ENCODE results near the gene MAPK7. TPM values are rescaled to one million over a fixed set of nuclear protein-coding genes. Genes with fewer than 3 reads are reported as not detected.

Gene MAPK7
- total RNA-seq, 2 experiments from 2014 or later: 31.5 to 33.5 TPM

DNA sequence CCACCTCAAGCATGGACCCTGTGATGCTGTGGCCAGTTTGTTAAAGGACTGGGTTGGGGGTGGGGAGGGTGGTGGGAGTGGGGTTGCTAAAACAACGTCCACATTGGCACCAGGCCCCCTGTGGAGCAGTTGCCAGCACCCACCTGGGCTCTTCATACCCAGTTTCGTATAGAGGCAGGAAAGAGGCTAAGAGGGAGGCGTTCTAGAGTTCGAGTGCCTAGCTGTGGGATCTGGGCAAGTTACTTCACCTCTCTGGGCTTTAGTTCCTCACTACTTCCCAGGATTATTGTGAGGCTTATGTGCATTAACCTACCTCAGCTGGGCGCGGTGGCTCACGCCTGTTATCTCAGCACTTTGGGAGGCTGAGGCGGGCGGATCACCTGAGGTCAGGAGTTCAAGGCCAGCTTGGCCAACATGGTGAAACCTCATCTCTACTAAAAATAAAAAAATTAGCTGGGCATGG is 7.3 kb downstream of the MAPK7 start:
- ChIA-PET CTCF (interaction anchor here (3.1 kb wide), 1 partner anchor 23 kb away, joined by 14 read pairs; the partner anchor contains the start of gene B9D1), POLR2A (no interaction called here)
- peaks cover 8% of the 10 kb centered on the region for H3K27me3 Mint-ChIP-seq (ENCODE audit: low read depth)
- no peak overlapping the region for H3K4me3 Mint-ChIP-seq
- ATAC-seq (no peak), DNase-seq (no peak)
- no peaks in the 10 kb centered on the region for H3K9me3 Mint-ChIP-seq (ENCODE audit: insufficient read depth)
- peaks cover 5% of the 10 kb centered on the region for H3K4me1 Mint-ChIP-seq (ENCODE audit: low read depth)
- peaks cover 26% of the 10 kb centered on the region for H3K36me3 Mint-ChIP-seq (ENCODE audit: low read depth)
- no peak overlapping the region for H3K27ac Mint-ChIP-seq

DNA sequence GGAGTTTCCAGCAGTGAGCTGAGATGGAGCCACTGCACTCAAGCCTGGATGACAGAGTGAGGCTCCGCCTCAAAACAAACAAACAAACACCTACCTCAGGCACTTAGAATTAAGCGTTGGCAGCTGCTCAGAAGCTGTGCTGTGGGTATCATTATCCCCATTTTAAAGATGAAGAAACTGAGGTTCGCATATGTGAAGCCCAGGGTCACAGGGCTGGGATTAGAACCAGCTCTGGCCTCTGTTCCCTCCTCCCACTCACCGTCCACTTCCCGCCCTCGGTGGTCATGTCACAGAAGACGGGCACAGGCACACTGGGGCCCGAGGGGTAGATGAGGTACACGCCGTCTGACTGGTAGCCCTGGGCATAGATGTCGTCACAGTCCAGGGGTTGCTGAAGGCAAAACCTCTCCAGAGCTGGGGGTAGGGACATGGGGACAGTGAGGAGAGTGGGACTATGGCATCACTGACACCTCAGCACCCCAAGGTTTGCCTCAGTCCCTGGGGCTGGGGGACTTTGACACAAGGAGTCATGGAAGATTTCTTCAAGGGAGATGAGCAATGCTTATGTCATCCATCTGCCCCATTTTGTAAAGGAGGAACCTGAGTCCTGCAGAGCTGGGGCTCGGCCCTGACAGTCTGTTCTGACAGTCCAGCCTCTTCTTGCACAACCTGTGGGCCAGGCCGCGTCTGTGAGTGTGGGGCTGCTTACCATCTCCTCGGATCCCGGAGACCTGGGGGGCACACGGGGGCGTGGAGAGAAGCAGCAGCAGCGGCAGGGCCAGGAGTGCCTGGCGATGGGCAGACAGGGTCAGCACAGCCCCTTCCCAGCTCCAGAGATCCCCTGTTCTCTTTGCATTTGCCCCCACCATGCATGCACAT is 8.0 kb downstream of the MAPK7 start:
- POLR2A ChIA-PET: no interaction called here

DNA sequence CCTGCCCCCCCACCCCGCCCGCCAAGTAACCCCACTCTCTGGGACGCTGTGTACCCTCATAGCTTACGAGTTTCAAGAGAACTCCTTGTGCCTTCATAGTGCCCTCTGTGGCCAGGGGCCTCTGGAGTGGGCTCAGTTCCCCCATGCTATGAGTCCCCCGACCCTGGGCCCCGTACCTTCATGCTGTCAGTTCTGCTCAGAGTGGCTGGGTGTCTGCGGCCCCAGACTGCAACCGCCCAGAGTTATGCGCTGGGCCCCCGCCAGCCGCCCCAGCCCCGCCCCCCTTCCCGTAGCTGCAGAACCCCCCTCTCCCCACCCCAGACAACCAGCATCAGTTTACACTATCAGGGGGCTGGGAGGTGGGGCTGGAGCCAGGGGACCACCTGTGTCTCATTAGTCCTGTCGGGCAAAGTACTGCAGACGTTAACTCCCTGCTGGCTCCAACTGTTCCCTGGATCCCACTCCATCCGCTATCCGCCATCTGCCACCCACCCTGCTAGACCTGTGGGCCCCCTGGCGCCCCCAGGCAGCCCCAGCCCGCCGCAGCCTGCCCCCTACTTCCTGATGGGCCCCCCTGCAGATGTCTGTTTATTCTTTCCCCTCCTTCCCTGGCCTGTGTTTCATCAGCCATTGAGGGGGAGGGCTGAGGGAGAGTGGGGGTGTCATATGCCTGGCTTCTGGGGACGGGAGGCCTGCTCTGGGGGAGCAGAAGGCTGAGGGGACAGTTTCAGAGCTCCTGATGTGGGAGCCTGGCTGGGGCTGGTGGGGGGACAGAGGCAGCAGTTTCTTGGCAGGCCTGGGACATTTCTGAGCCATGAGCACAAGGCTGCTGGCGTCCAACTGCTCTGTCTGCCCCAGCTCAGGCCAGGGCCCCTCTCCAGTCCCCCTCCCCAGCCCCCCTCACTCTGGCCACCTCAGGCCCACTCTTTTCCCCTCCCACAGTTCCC is 8.9 kb downstream of the MAPK7 start, which contains the start of gene MFAP4:
Gene MFAP4 (minus strand): TSS at position 217 of the 947 bp plus-strand sequence. CDS start 35 bp downstream, at position 182.
- ChIA-PET CTCF (interaction anchor here (0.7 to 3.1 kb wide), 2 partner anchors 10 to 24 kb away, joined by 3 to 14 read pairs; partner anchors contain the start of gene B9D1), POLR2A (no interaction called here)
- peaks cover 5% of the 10 kb centered on the region for H3K4me1 Mint-ChIP-seq (ENCODE audit: low read depth)
- peaks cover 11% of the 10 kb centered on the region for H3K27me3 Mint-ChIP-seq (ENCODE audit: low read depth)
- H3K36me3 Mint-ChIP-seq (ENCODE audit: low read depth): peaks cover 15% of the 10 kb centered on the region
- H3K4me3 Mint-ChIP-seq: no peak within 1 kb of the TSS
- peak within 1 kb of the TSS; percentile 30 for H3K27ac Mint-ChIP-seq
- DNase-seq (no peak), ATAC-seq (no peak)
- no peaks in the 10 kb centered on the region for H3K9me3 Mint-ChIP-seq (ENCODE audit: insufficient read depth)

More for the DNA sequence above, 8.0 kb downstream of the MAPK7 start:
- Mint-ChIP-seq H3K27ac (peak overlapping the region; percentile 30), H3K27me3 (ENCODE audit: low read depth) (peaks cover 11% of the 10 kb centered on the region), H3K4me3 (no peak overlapping the region), H3K9me3 (ENCODE audit: insufficient read depth) (no peaks in the 10 kb centered on the region), H3K36me3 (ENCODE audit: low read depth) (peaks cover 18% of the 10 kb centered on the region), H3K4me1 (ENCODE audit: low read depth) (peaks cover 5% of the 10 kb centered on the region)
- no peak for ATAC-seq
- no peak for DNase-seq
- CTCF ChIA-PET: interaction anchor here (0.7 to 3.1 kb wide), 2 partner anchors 9 to 23 kb away, joined by 3 to 14 read pairs; partner anchors contain the start of gene B9D1

DNA sequence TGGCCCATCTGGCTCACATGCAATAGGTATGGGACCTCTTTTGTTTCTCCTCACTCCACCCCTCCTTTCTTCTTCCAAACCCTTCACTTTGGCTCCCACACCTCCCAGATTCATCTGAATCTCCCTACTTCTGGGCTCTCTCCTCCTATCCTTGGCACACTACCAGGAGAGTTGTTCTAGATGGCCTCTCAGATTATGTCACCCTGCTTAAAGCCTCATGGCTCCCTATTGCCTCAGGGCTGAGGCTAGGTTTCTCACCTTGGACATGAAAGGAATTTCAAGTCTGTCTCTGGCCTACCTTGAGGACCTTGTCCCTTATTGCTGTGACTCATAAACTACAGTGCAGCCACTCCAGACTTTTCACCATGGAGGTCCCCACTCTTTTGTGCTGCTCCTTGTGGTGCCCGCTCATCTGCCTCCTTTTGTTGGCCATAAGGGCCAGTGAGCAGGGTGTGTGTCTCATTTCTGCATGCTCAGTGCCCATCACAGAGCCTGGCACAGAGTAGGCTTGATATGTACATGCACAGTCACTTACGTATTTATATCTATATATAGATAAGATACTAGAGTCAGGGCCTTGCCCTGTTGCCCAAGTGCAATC is 9.7 kb downstream of the MAPK7 start:
- no peak for ATAC-seq
- no peak for DNase-seq
- H3K27me3 Mint-ChIP-seq (ENCODE audit: low read depth): peaks cover 17% of the 10 kb centered on the region
- POLR2A ChIA-PET: no interaction called here
- H3K4me3 Mint-ChIP-seq: no peak overlapping the region
- H3K9me3 Mint-ChIP-seq (ENCODE audit: insufficient read depth): no peaks in the 10 kb centered on the region
- H3K27ac Mint-ChIP-seq: peak overlapping the region; percentile 9
- peaks cover 15% of the 10 kb centered on the region for H3K36me3 Mint-ChIP-seq (ENCODE audit: low read depth)
- CTCF ChIA-PET: interaction anchor here (0.6 to 1.7 kb wide), 3 partner anchors 10 to 533 kb away, joined by 5 to 13 read pairs (median 5); partner anchors contain the start of genes B9D1 and MAPK7
- H3K4me1 Mint-ChIP-seq (ENCODE audit: low read depth): peaks cover 5% of the 10 kb centered on the region

DNA sequence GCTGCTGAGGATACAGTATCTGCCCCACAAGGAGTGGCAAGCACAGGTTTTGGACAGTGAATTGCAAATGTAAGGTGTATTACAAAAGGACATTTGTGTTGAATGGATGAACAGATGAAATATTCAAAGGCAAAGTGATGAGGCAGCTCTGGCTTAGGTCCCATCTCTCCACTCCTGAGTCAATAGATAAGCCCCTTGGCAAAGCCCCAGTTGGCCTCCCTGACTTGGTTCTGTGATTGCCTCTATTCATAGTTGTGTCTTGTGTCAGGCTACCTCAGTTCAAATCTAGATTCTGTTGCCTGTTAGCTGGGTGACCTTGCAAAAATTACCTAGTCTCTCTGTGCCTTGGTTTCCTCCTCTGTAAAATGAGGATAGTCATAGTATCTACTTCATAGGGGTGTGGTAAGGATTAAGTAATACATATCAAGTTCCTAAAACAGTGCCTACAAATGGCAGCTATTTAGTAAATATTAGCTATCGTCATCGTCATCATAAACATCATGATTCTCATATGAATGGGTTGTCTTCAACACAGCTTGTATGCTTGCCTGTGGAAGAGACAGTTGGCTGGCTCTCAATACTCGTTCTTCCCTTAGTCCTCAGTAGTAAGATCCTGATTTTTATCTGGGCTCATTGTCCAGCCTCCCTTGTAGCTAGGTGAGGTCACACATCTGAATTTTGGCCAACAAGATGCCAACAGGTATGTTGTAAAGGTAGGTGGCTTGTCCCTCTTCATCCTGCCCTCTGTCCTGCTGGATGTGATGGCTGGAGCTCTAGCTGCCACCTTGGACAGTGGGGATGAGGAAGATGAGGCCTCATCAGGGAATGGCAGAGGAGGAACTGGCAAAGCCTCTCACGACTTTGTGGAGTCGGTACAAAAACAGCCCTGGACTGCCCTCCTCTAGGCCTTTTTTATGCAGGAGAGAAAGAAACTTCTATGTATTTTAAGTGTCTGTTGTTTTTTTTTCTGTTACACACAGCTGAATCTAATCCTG is 10.8 kb downstream of the MAPK7 start:
- Mint-ChIP-seq H3K27me3 (ENCODE audit: low read depth) (peaks cover 25% of the 10 kb centered on the region), H3K27ac (no peak overlapping the region), H3K36me3 (ENCODE audit: low read depth) (peaks cover 6% of the 10 kb centered on the region), H3K9me3 (ENCODE audit: insufficient read depth) (no peaks in the 10 kb centered on the region), H3K4me3 (no peak overlapping the region), H3K4me1 (ENCODE audit: low read depth) (peaks cover 5% of the 10 kb centered on the region)
- ChIA-PET CTCF (interaction anchor here (0.6 to 1.7 kb wide), 3 partner anchors 11 to 534 kb away, joined by 5 to 13 read pairs (median 5); partner anchors contain the start of genes B9D1 and MAPK7), POLR2A (no interaction called here)
- DNase-seq (no peak), ATAC-seq (no peak)

DNA sequence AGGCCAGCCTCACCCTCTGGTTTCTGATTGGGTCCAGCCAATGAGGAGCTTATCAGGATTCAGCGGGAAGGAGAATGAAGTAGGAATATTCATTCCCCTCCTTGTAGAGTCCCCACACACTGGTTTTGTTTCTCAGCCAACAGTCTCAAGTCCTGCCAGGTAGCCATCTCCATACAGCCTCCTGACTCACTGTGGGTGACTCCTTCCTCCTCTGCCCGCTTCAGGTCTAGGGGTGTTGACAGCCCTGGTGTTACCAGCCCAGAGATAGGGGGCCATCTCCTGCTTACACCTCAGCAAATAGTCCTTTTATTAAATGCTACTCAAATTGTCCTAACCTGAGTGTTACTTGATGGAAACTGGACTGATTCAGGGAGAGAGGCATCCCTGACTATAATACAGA is 12.7 kb downstream of the MAPK7 start:
- H3K4me1 Mint-ChIP-seq (ENCODE audit: low read depth): no peaks in the 10 kb centered on the region
- POLR2A ChIA-PET: no interaction called here
- H3K27me3 Mint-ChIP-seq (ENCODE audit: low read depth): peaks cover 30% of the 10 kb centered on the region
- DNase-seq (no peak), ATAC-seq (no peak)
- no peaks in the 10 kb centered on the region for H3K9me3 Mint-ChIP-seq (ENCODE audit: insufficient read depth)
- CTCF ChIA-PET: interaction anchor here (1.0 kb wide), 1 partner anchor 28 kb away, joined by 3 read pairs; the partner anchor contains the start of gene B9D1
- H3K4me3 Mint-ChIP-seq: no peak overlapping the region
- no peak overlapping the region for H3K27ac Mint-ChIP-seq
- no peaks in the 10 kb centered on the region for H3K36me3 Mint-ChIP-seq (ENCODE audit: low read depth)

DNA sequence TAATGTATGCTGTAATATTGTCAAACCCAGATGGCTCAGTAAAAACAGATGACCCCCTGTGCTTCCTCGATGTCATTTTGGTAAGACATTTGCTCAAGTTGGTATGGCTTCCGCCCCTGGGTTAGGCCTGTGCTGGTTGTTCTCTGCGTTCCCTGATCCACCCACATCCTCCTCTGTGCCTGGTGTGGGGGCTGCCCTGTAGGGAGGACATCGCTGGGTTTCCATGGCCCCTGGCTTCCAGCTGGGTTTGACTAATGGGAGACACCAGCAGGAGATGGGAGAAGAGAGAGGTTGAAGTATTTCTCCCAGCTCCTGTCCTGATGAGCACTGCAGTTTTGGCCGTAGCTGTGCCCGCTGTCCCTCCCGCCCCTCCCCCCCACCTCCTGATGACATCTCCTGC is 13.1 kb downstream of the MAPK7 start:
- DNase-seq: no peak
- Mint-ChIP-seq H3K9me3 (ENCODE audit: insufficient read depth) (no peaks in the 10 kb centered on the region), H3K4me1 (ENCODE audit: low read depth) (no peaks in the 10 kb centered on the region), H3K4me3 (no peak overlapping the region), H3K27me3 (ENCODE audit: low read depth) (peaks cover 32% of the 10 kb centered on the region), H3K36me3 (ENCODE audit: low read depth) (no peaks in the 10 kb centered on the region), H3K27ac (no peak overlapping the region)
- ATAC-seq: no peak
- CTCF ChIA-PET: no interaction called here
- POLR2A ChIA-PET: no interaction called here

DNA sequence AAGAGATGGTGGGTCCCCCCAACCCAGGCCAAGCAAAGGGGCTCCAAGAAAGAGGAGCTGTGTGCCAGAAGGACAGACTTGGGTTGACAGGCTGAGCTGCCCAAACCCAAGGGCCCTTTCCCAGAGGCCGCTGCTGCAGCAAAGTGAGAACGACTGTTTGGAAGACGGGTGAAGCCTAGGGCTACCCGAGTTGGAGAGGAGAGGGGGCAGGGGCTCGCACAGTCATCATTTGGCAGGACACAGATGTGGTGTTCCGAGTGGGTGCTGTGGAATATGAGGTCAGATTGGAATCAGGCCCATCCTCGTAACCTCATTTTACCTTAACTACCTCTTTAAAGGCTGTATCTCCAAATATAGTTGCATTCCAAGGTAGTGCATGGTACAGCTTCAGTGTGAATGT is 14.0 kb downstream of the MAPK7 start:
- H3K27me3 Mint-ChIP-seq (ENCODE audit: low read depth): peaks cover 36% of the 10 kb centered on the region
- ChIA-PET POLR2A (no interaction called here), CTCF (no interaction called here)
- no peak overlapping the region for H3K27ac Mint-ChIP-seq
- H3K9me3 Mint-ChIP-seq (ENCODE audit: insufficient read depth): no peaks in the 10 kb centered on the region
- DNase-seq: no peak
- no peaks in the 10 kb centered on the region for H3K4me1 Mint-ChIP-seq (ENCODE audit: low read depth)
- H3K36me3 Mint-ChIP-seq (ENCODE audit: low read depth): no peaks in the 10 kb centered on the region
- ATAC-seq: no peak
- no peak overlapping the region for H3K4me3 Mint-ChIP-seq

DNA sequence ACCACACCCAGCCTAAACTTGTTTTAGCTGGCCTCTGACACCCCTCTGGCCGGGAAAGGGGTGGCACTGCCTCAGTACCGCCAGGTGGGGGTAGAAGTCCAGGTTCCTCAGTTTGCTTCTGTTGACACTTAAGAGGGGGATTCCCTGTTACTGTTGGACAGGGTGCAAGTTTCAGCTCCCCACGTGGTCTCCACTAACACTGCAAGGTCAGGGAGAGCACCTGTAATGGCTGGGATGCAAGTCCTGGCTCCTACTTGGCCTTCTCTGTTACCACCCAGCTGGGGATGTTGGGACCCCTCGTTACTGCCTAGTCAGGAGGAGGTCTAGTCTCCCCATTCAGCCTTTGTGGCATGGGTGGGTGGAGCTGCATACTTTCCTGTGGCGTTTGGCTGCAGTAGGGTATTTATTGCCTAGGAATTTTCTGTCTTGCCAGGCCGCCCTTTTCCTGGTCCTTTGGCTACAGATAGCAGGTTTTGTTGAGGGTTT is 19.3 kb downstream of the MAPK7 start:
- ATAC-seq (no peak), DNase-seq (no peak)
- POLR2A ChIA-PET: interaction anchor here (0.6 kb wide), 1 partner anchor 30 kb away, joined by 6 read pairs; no protein-coding TSS in a partner anchor
- Mint-ChIP-seq H3K27me3 (ENCODE audit: low read depth) (peaks cover 26% of the 10 kb centered on the region), H3K27ac (no peak overlapping the region), H3K4me1 (ENCODE audit: low read depth) (peaks cover 2% of the 10 kb centered on the region), H3K36me3 (ENCODE audit: low read depth) (no peaks in the 10 kb centered on the region), H3K9me3 (ENCODE audit: insufficient read depth) (no peaks in the 10 kb centered on the region), H3K4me3 (no peak overlapping the region)
- CTCF ChIA-PET: no interaction called here

DNA sequence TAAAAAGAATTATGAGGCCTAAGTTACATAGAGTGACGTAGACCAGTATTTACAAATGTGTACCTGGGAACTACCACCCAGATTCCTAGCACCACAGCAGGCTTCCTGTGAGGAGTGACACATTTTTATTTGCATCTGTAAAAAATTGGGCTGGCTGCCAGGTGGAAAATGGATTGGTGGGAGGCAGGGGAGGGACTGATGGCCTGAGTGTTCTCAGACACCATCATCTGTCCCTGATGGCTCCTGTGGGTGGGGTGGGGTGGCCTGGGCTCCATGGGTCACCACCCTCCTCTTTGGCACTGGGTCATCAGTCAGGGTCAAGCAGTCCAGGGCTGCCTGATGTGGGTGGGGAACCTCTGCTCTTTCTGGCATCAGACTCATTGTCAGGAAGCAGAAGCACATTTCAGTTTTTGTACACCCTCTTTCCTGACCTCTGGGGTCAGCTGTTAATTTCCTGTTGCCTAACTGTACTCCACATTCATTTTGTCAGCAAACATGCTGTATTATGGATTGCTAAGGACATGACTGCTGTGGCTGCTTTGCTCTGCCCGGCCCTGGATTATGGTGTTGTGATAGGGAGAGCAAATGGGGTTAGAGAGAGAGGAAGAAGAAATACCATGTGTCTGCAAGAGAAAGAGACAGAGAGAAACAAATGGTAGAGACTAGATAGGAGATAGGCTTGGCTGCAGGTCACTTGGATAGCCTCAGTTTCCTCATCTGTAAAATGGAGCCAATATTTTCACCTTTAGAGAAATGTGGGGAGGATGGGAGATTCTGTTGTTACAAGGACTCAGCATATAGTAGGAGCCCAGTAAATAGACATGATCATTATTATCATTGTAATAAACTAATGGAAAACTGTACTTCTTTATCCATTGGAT is 20.2 kb downstream of the MAPK7 start:
- ChIA-PET POLR2A (interaction anchor here (0.6 kb wide), 1 partner anchor 29 kb away, joined by 6 read pairs; no protein-coding TSS in a partner anchor), CTCF (no interaction called here)
- Mint-ChIP-seq H3K36me3 (ENCODE audit: low read depth) (no peaks in the 10 kb centered on the region), H3K9me3 (ENCODE audit: insufficient read depth) (no peaks in the 10 kb centered on the region), H3K4me3 (no peak overlapping the region), H3K27ac (no peak overlapping the region), H3K27me3 (ENCODE audit: low read depth) (peaks cover 18% of the 10 kb centered on the region), H3K4me1 (ENCODE audit: low read depth) (peaks cover 2% of the 10 kb centered on the region)
- no peak for ATAC-seq
- no peak for DNase-seq

Data from activated CD8-positive, alpha-beta T cell treated with anti-CD3 and anti-CD28 coated beads, Interleukin-2, amount 10 ng/mL, durations not matched to agents 7 days and 5 days (primary cell).